GM21381 (cell line): Measurements from ENCODE around the gene KCNA1.
"Not testable (repeated sequence)": the region's sequence is repeated elsewhere in the genome, so short reads cannot be mapped to it uniquely, and the experiment has no call there.

Experiments used
- ATAC-seq: cut with Tn5 transposase; IDR thresholded peaks from one replicate; pipeline ENCODE4 v1.9.1; 2021; ENCODE audit warnings: mild to moderate bottlenecking, moderate library complexity; ENCODE audit not compliant: unreplicated experiment

Gene KCNA1

DNA sequence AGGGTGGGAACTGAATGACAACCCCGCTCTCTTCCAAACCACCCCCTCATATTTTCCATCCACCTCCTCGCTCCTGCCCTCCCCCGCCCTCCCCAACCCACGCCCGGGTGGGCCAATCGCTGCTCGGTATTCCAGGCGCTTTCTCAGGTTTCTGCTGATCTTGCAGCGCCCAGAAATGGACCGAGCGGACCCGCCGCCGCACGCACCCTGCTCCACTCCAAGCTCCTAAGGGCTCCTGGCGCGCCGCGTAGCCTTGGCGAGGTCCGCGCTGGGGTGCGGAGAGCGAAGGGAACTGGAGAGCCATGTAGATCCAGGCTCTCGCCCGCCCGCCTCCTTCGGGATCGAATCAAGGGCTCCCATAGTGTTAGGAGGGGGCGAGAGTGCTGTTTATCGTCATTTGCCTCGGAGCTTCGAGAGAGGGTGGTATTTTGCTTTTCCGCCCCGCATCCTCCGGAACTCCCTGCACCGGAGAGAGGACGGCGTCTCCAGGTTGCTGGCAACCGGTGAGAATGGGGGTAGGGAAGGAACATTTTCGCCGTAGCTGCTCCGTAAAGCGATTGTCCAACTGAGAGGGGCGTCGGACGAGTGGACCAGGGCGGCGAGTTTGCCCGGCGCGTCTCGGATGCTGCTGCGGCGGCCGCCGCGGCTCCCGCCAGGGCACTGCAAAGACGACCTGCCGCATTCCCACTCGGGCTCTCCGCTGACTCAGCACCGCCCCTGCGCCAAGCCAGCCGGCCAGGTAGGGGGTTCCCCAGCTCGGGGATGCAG lies at the start of gene KCNA1:
Gene KCNA1, plus strand, starts transcription at position 172 of the 768 bp plus-strand sequence. CDS start 1,474 bp downstream, outside the sequence.
- peak; percentile 29 for ATAC-seq

- no peak for ATAC-seq
Observed at GRCh38 chr12:4860741-4861140, 49.0 kb upstream of the KCNA1 start.

DNA sequence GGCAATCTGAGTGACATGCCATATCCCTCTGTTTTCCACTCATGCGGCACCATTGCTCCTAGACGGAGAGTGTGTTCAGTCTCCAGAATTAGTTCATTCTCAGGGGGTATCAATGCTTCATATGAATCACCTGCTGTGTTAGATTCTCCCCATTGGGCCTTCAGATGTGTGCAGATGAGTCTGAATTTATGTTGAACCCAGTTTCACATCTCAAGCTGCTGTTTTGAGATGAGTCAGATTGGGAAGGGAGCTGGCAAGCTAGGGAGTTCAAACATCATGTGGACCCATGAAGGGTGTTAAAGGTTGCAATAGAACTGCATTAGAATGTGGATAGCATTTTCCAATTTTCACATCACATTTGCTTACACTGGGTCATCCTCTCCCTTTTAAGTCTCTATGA lies 46.9 kb upstream of the KCNA1 start:
- no peak for ATAC-seq

- ATAC-seq, result no peak
Observed at GRCh38 chr12:4864575-4864974, 45.1 kb upstream of the KCNA1 start.

DNA sequence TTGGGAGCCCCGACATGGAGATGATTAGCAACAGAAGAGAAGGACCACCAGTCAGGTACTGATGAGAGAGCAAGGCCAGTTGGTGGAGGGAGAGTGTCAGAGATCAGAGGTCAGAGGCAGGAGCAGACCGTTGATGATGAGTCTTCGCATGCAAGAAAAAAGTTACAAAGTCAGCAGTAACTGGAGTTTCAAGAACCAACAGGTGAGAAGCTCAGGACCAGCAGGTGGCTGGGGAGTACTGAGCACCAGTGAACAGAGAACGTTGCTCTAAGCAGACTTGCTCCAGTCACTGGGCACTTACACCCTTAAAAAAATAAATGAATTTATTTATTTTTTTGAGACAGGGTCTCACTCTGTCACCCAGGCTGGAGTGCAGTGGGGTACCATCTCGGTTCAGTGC lies 44.5 kb upstream of the KCNA1 start:
- ATAC-seq, result no peak

DNA sequence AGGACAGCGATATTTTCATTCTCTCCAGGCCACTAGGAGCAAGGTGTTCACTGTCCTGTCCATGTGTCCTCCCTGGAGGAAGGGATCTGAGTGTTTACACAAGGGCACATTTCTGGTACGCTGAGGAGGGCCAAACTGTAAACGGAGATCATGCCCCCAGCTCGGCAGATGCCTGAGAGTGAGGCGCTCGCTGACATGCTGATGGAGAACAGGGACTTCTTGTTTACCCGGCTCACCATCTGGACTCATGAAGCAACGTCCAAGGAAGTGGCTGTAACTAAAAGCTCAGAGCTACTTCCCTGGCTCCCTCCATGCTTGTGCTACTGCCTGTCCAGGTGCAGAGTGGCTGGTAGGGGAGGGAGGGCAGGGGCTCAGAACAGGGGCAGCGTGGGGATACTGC lies 43.4 kb upstream of the KCNA1 start:
- ATAC-seq, result no peak

- no peak for ATAC-seq
Observed at GRCh38 chr12:4867384-4867783, 42.3 kb upstream of the KCNA1 start.

- ATAC-seq, result no peak
Observed at GRCh38 chr12:4870423-4870822, 39.3 kb upstream of the KCNA1 start.

DNA sequence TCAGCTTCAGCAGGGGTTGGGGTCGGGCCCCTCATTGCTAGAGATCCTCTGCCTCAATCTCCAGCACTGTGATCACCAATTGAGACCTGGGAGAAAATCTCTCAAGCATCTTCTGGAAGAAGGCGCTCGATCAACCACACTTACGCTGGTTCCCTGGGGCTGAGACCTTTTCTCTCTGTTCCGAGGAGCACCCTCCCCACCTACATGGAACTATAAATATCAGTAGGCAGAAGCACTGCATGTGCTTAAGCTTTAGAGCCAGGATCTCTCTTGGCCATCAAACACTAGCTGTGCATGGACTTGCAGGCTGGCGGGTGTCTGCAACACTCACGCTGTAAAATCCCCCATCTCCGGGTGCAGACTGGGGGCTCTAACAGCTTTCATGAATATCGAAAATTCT lies 38.2 kb upstream of the KCNA1 start:
- ATAC-seq, result no peak

DNA sequence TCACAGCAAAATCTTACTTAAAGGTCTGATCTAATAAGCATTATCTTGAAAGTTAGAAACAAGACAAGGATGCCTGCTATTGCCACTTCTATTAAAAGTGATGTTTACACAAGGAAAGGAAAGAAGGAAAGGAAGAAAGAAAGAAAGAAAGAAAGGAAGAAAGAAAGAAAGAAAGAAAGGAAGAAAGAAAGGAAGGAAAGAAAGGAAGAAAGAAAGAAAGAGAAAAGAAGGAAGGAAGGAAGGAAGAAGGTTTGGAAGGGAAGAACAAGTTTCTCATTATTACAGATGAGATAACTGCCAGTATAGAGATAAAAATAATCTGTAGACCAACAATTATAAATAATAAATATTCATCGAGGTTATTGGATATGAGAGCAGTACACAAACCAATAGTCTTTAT lies 35.8 kb upstream of the KCNA1 start:
- no peak for ATAC-seq

DNA sequence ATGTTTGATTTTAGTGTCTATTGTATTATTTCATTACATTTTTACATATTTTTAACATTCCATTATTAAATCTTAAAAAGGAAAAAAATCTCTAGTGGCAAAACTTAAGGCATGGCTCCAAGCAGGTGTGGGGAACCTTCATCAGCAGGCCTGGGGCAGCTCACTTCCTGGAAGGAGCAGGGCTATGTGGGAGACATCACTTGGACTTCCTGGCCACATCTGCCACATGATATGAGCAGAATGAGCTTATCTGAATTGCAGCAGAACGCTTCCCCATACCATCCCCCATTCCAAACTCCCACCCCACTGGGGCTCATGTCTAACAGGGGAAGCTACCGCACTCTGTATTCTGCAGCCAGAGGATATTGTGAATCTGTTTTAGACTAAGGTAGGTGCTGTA lies 35.0 kb upstream of the KCNA1 start:
- no peak for ATAC-seq

- not testable (repeated sequence) for ATAC-seq
Observed at GRCh38 chr12:4879481-4879880, 30.2 kb upstream of the KCNA1 start.

GRCh38 chr12:4881266-4882064 lies 28.2 kb upstream of the KCNA1 start:
- no peak for ATAC-seq

DNA sequence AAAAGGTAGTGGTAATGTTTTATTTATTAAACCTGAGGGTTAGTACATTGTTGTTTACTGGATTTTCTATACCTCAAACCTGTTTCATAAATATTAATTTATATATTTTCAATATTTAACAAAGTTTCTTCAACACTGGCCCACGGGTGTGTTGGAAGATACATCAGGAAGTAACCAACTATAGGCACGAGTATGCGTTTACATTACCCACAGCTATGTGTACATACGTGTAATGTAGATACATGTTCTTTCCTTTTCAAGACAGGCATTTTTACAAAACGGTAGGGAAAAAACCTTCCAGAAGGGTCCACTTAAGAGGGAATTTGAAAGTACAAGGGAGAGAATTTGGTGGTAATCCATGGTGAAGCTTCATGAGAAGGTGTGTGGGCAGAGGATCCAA lies 17.8 kb upstream of the KCNA1 start:
- no peak for ATAC-seq

GRCh38 chr12:4892418-4892817 lies 17.3 kb upstream of the KCNA1 start:
- no peak for ATAC-seq

DNA sequence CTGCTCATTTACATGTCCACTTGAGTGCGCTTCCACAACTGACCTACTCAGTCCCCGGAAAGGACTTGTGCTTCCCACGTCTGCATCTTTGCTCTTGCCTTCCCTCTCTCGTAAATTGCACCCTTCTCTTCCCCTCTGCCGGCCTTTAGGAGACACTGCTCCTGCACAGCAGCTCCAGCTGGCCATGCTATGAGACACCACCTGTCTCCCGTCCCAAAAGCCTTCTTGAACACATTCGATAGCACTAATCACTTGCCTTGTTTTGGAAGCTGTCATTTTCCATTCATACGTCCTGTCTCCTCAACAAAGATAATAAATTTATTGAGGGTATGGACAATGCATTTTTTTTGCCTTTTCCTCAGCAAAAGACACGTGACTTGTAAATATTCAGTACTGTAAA lies 15.7 kb upstream of the KCNA1 start:
- no peak for ATAC-seq

DNA sequence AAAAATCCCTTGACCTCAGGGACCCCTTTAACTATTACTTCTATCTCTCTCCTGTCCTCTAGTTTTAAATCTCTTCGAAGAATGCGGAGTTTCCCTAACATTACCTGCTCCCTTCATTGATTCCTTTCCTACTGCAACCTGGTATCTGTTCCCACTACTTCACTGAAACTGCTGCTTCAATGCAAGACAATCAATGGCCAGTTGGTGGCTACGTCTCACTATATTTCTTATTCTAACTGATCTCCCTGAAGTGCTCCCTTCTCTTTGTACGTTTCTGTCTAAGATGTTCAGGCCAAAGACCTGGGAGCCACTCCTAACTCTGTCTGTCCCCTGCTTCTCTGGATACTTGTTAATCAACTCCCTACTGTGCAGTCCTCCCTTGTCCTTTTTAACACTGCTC lies 10.3 kb upstream of the KCNA1 start:
- ATAC-seq, result no peak

DNA sequence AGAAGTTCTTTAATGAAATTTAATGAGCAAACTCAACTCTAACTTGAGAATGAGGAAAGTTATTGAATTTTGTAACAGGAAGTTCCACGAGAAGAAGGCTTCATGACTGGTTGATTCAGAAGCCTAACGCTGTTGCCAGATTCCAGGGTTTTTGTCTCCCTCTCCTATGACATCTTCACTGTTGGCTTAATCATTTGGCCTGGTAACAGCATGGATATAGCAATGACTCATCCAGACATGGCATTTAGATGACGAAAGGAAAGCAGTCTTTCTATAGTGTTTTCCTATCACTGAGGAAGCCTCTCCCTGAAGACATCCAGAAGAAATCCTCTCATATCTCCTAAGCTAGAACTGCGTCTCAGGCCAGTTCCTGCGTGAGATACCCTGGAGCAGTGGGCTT lies 9.4 kb upstream of the KCNA1 start:
- ATAC-seq, result no peak

- ATAC-seq, result no peak
Observed at GRCh38 chr12:4905316-4905715, 4.4 kb upstream of the KCNA1 start.

GRCh38 chr12:4908684-4909409 lies 858 bp upstream of the KCNA1 start:
- no peak for ATAC-seq

GRCh38 chr12:4909410-4909733 lies 333 bp upstream of the KCNA1 start:
- ATAC-seq, result no peak
